PC-3 (cell line): ENCODE measurements around the gene CATSPERE. TPM values are rescaled to one million over a fixed set of nuclear protein-coding genes. Genes with fewer than 3 reads are reported as not detected.

Source experiments
- ATAC-seq: fragments of 200-7000 bp; cut with Tn5 transposase; 2 replicates; pipeline ENCODE4 v1.9.1; 2020; ENCODE audit warnings: mild to moderate bottlenecking, moderate library complexity
- Bru-seq: library from RNA; stranded (reverse); fragments of 400-500 nt; gene quantifications from one replicate; lab custom pipeline; 2021; lab: Mats Ljungman, UMichigan
- BruChase-seq, 2 experiments: library from RNA; stranded (reverse); fragments of 400-500 nt; gene quantifications; one replicate each; lab custom pipeline; 2021; lab: Mats Ljungman, UMichigan
- BruUV-seq: library from RNA; stranded (reverse); fragments of 400-500 nt; replicated peaks from 2 replicates; lab custom pipeline; 2021; lab: Mats Ljungman, UMichigan
- CTCF ChIA-PET: fragments of 300-600 bp; sonication (Branson Sonifier 250); formaldehyde crosslinking; loops from one replicate; lab custom pipeline; 2022; ENCODE audit warnings: antibody characterized with exemption; lab: Charles Lee
- POLR2A ChIA-PET: fragments of 300-600 bp; sonication (Branson Sonifier 250); formaldehyde crosslinking; loops from one replicate; lab custom pipeline; 2022; ENCODE audit warnings: antibody characterized with exemption; ENCODE audit not compliant: unreplicated experiment; lab: Charles Lee
- DNase-seq: peaks from one replicate; pipeline ENCODE4 v3.0.0-alpha.2; 2015
- H2AFZ ChIP-seq: fragments of 300-600 bp; sonication (generic); 2 replicates; pipeline ENCODE4 v1.6.0; 2016; ENCODE audit warnings: antibody characterized with exemption, low read length
- H3F3A ChIP-seq: fragments of 300-600 bp; sonication (generic); one replicate; pipeline ENCODE4 v1.6.0; 2017; ENCODE audit warnings: antibody characterized with exemption, low read length, control low read depth, mild to moderate bottlenecking; ENCODE audit not compliant: unreplicated experiment
- H3K27ac ChIP-seq: fragments of 300-600 bp; sonication (generic); 2 replicates; pipeline ENCODE4 v1.5.1; 2016; ENCODE audit warnings: mild to moderate bottlenecking, low read length
- H3K27me3 ChIP-seq: fragments of 300-600 bp; sonication (generic); 2 replicates; pipeline ENCODE4 v1.6.1; 2016; ENCODE audit warnings: low read length, mixed read lengths
- H3K36me3 ChIP-seq: fragments of 300-600 bp; sonication (generic); 2 replicates; pipeline ENCODE4 v1.6.1; 2016; ENCODE audit warnings: low read depth, mixed run types, low read length, mixed read lengths
- H3K4me1 ChIP-seq: fragments of 300-600 bp; sonication (generic); 2 replicates; pipeline ENCODE4 v1.5.1; 2016; ENCODE audit warnings: low read length; ENCODE audit not compliant: insufficient read depth
- H3K4me2 ChIP-seq: fragments of 300-600 bp; sonication (generic); 2 replicates; pipeline ENCODE4 v1.6.0; 2016; ENCODE audit warnings: low read length
- H3K4me3 ChIP-seq: fragments of 300-600 bp; sonication (generic); 2 replicates; pipeline ENCODE4 v1.5.1; 2016; ENCODE audit warnings: mild to moderate bottlenecking, low read length, mixed read lengths
- H3K79me2 ChIP-seq: fragments of 300-600 bp; sonication (generic); 2 replicates; pipeline ENCODE4 v1.6.1; 2017; ENCODE audit warnings: low read length, mixed read lengths
- H3K9ac ChIP-seq: fragments of 300-600 bp; sonication (generic); 2 replicates; pipeline ENCODE4 v1.6.0; 2016; ENCODE audit warnings: mild to moderate bottlenecking, low read length
- H3K9me2 ChIP-seq: fragments of 300-600 bp; sonication (generic); replicated peaks from 2 replicates; pipeline ENCODE4 v1.6.1; 2016; ENCODE audit warnings: mixed run types, low read length, mixed read lengths
- H3K9me3 ChIP-seq: fragments of 300-600 bp; sonication (generic); 2 replicates; pipeline ENCODE4 v1.6.1; 2016; ENCODE audit warnings: low read length, mixed read lengths
- H4K20me1 ChIP-seq: fragments of 300-600 bp; sonication (generic); 2 replicates; pipeline ENCODE4 v1.6.1; 2016; ENCODE audit warnings: low read length, mixed read lengths
- CTCF ChIP-seq: fragments of 300-600 bp; sonication (generic); conservative IDR thresholded peaks from 2 replicates; pipeline ENCODE4 v1.5.1; 2017; ENCODE audit warnings: antibody characterized with exemption, low read depth, mild to moderate bottlenecking, low read length
- EZH2 ChIP-seq: fragments of 300-600 bp; sonication (generic); IDR thresholded peaks from one replicate; pipeline ENCODE4 v1.6.1; 2017; ENCODE audit warnings: antibody characterized with exemption, mild to moderate bottlenecking, low read length; ENCODE audit not compliant: unreplicated experiment
- EZH2phosphoT487 ChIP-seq: fragments of 300-600 bp; sonication (generic); IDR thresholded peaks from 2 replicates; pipeline ENCODE4 v1.6.1; 2018; ENCODE audit warnings: mild to moderate bottlenecking, antibody characterized with exemption, low read length, borderline replicate concordance
- intact Hi-C: fragments of 100-400 bp; cut with micrococcal nuclease; formaldehyde crosslinking; loops from 2 replicates; pipeline ENCODE4 v1.9.0; 2023
- long read RNA-seq: library from polyadenylated mRNA; unstranded; transcript quantifications from one replicate; pipeline ENCODE4 v2.0.0, GENCODE V29; 2021; ENCODE audit not compliant: unreplicated experiment
- total RNA-seq: library from RNA; depleted of rRNA; stranded (reverse); fragments of >200 nt; gene quantifications from 2 replicates; pipeline ENCODE4 v1.2.3, GENCODE V29; 2014; rRNA removed

CATSPERE gene
- total RNA-seq: not detected in 2 replicates
- Bru-seq, nascent RNA: percentile 37 among the genes with signal in this experiment
- percentile 32 among the genes with signal in this experiment for BruChase-seq, experiment 1, labeled RNA remaining after a 6-hour chase
- percentile 48 among the genes with signal in this experiment for BruChase-seq, experiment 2, labeled RNA remaining after a 2-hour chase
- long read RNA-seq, partial matches to known transcripts: 0 of 3 reads
- long read RNA-seq, other reads (novel, unspliced or antisense): 3 of 3 reads

GRCh38 chr1:244461245-244462071 lies at the start of gene CATSPERE:
Gene CATSPERE (plus strand): TSS chr1:244461273. CDS start chr1:244461430, 157 bp downstream.
- Histone ChIP-seq H3K9me2 (no peaks in the 10 kb centered on the region), H3K9ac (peak within 1 kb of the TSS; percentile 66), H2AFZ (peak within 1 kb of the TSS; percentile 99), H3F3A (no peaks in the 10 kb centered on the region), H3K36me3 (no peaks in the 10 kb centered on the region), H3K4me2 (peak within 1 kb of the TSS; percentile 78), H3K9me3 (no peaks in the 10 kb centered on the region), H3K4me1 (peaks cover 16% of the 10 kb centered on the region), H4K20me1 (no peaks in the 10 kb centered on the region), H3K27ac (peak within 1 kb of the TSS; percentile 33; the same call in 1 of the 2 replicates), H3K4me3 (peak within 1 kb of the TSS; percentile 55), H3K79me2 (no peaks in the 10 kb centered on the region), H3K27me3 (no peaks in the 10 kb centered on the region)
- POLR2A ChIA-PET: no interaction called here
- BruUV-seq: TSS peak; percentile 73
- peak; percentile 89 for DNase-seq
- TF ChIP-seq EZH2 (no peak), EZH2phosphoT487 (no peak), CTCF (no peak)
- ATAC-seq: peak; percentile 96
- intact Hi-C loops: no loop called here
- CTCF ChIA-PET: no interaction called here

GRCh38 chr1:244412176-244412575 lies 48.9 kb upstream of the CATSPERE start:
- no peaks in the 10 kb centered on the region for H3F3A ChIP-seq
- no peaks in the 10 kb centered on the region for H3K79me2 ChIP-seq
- no TSS peak for BruUV-seq
- DNase-seq: no peak
- no peaks in the 10 kb centered on the region for H3K9me2 ChIP-seq
- no peak overlapping the region for H3K4me2 ChIP-seq
- no peaks in the 10 kb centered on the region for H3K9me3 ChIP-seq
- peaks cover 12% of the 10 kb centered on the region for H3K4me1 ChIP-seq
- H3K36me3 ChIP-seq: peaks cover 80% of the 10 kb centered on the region
- no peak overlapping the region for H3K9ac ChIP-seq
- no peak overlapping the region for H2AFZ ChIP-seq
- H4K20me1 ChIP-seq: no peaks in the 10 kb centered on the region
- CTCF ChIA-PET: no interaction called here
- no peak overlapping the region for H3K4me3 ChIP-seq
- H3K27me3 ChIP-seq: no peaks in the 10 kb centered on the region
- POLR2A ChIA-PET: no interaction called here
- TF ChIP-seq EZH2 (no peak), CTCF (no peak), EZH2phosphoT487 (no peak)
- intact Hi-C loops: no loop called here
- H3K27ac ChIP-seq: no peak overlapping the region
- no peak for ATAC-seq
